Measurements from ENCODE around the gene SLC22A14.
A peak's percentile ranks its signal among the peaks of the same experiment; 100 is the strongest.

SLC22A14 gene

GRCh38 chr3:38360345-38360744, 78.3 kb downstream of the SLC22A14 start:
- DNase-seq (no peak), ATAC-seq (no peak)
- no peaks in the 10 kb centered on the region for H3K9me3 Mint-ChIP-seq
- H3K4me1 Mint-ChIP-seq, result no peaks in the 10 kb centered on the region
- H3K27me3 Mint-ChIP-seq, result no peaks in the 10 kb centered on the region
- no peak overlapping the region for H3K27ac Mint-ChIP-seq
- peaks cover 14% of the 10 kb centered on the region for H3K36me3 Mint-ChIP-seq (ENCODE audit: low read depth)
- no peak overlapping the region for H3K4me3 Mint-ChIP-seq

DNA sequence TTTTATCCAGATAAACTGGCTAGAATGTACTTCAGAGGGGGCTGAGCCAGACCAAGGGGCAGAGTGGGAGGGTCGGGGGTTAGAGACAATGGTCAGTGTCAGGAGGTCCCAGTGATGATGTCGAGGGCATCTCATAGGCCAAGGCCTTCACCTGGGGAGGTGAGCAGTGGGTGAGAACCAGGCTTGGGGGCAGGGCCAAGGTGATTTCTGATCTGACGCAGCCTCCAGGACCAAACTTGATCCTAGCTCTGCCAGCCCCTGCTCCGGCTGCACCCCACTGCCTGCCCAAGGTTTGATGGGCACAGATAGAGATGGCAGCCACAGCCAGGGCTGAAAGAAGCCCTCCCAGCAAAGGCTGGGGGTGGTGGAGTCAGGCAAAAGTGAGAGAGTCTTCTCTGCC, 79.4 kb downstream of the SLC22A14 start:
- Mint-ChIP-seq H3K4me3 (no peak overlapping the region), H3K27me3 (no peaks in the 10 kb centered on the region), H3K36me3 (ENCODE audit: low read depth) (peaks cover 14% of the 10 kb centered on the region), H3K4me1 (no peaks in the 10 kb centered on the region), H3K27ac (no peak overlapping the region), H3K9me3 (no peaks in the 10 kb centered on the region)
- ATAC-seq (peak; percentile 10), DNase-seq (no peak)

GRCh38 chr3:38362825-38363224, 80.7 kb downstream of the SLC22A14 start:
- H3K9me3 Mint-ChIP-seq, result no peaks in the 10 kb centered on the region
- no peak overlapping the region for H3K4me3 Mint-ChIP-seq
- DNase-seq (no peak), ATAC-seq (no peak)
- no peak overlapping the region for H3K27ac Mint-ChIP-seq
- no peaks in the 10 kb centered on the region for H3K4me1 Mint-ChIP-seq
- H3K27me3 Mint-ChIP-seq, result no peaks in the 10 kb centered on the region
- H3K36me3 Mint-ChIP-seq (ENCODE audit: low read depth), result peaks cover 13% of the 10 kb centered on the region

DNA sequence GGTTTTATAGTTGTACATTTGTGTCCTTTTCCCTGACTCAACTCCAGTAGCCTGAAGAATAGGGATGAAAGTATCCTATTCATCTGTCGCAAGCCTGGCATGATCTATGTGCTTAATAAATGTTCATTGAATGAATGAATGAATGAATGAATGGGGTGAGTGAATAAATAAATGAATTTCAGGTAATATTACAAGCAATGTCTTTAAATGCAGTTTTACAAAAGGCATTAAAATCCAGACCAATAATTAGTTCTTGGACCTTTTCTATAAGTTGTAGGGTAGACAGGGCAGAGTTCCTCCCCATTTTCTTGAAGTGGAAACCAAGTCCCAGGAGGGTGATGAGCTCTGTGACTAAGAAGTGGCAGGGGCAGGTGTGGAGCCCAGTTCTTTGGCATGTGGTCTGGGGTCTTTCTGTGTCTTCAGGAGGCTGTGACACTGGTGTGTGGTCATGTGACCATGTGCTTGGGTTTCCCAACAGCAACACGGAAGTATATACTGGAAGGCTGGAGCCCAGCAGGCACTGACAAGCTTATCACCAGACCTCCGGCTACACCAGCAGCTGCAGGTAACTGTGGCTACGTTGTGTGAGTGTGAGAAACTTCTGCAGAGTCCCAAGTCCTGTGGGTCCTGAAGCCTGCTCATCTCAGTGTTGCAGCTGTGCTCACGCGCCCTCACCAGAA, 82.8 kb downstream of the SLC22A14 start:
- no peak overlapping the region for H3K4me3 Mint-ChIP-seq
- ATAC-seq (no peak), DNase-seq (no peak)
- H3K27ac Mint-ChIP-seq, result no peak overlapping the region
- peaks cover 20% of the 10 kb centered on the region for H3K36me3 Mint-ChIP-seq (ENCODE audit: low read depth)
- H3K4me1 Mint-ChIP-seq, result no peaks in the 10 kb centered on the region
- H3K9me3 Mint-ChIP-seq, result no peaks in the 10 kb centered on the region
- no peaks in the 10 kb centered on the region for H3K27me3 Mint-ChIP-seq

- Mint-ChIP-seq H3K4me3 (no peak overlapping the region), H3K36me3 (ENCODE audit: low read depth) (peaks cover 20% of the 10 kb centered on the region), H3K27ac (no peak overlapping the region), H3K9me3 (no peaks in the 10 kb centered on the region), H3K27me3 (no peaks in the 10 kb centered on the region), H3K4me1 (no peaks in the 10 kb centered on the region)
- DNase-seq (no peak), ATAC-seq (no peak)
These were observed 83.5 kb downstream of the SLC22A14 start for GRCh38 chr3:38365469-38366062.

GRCh38 chr3:38366082-38366481, 84.0 kb downstream of the SLC22A14 start:
- ATAC-seq (no peak), DNase-seq (no peak)
- Mint-ChIP-seq H3K27ac (no peak overlapping the region), H3K9me3 (no peaks in the 10 kb centered on the region), H3K4me1 (no peaks in the 10 kb centered on the region), H3K36me3 (ENCODE audit: low read depth) (peaks cover 23% of the 10 kb centered on the region), H3K4me3 (no peak overlapping the region), H3K27me3 (no peaks in the 10 kb centered on the region)

DNA sequence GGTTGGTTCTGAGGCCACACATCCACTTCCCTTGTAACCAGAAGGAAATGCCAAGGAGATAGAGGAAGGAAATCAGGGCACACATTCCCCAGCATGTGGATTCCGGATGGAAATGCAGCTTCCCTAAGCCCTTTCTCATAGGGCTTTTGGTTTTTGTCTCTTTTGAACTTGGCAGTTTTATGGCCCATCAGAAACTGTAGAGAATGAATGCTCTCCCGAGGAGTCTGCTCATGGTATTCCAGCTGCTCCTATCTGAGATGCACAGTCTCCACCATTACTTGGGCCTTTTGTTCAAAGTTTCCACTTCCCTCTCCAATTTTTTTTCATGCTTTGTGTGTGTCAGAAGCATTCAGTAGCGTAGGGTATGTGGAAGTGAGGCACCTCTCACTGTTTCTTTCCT, 85.7 kb downstream of the SLC22A14 start:
- H3K9me3 Mint-ChIP-seq, result no peaks in the 10 kb centered on the region
- DNase-seq, result no peak
- H3K27ac Mint-ChIP-seq, result no peak overlapping the region
- no peaks in the 10 kb centered on the region for H3K4me1 Mint-ChIP-seq
- peaks cover 27% of the 10 kb centered on the region for H3K36me3 Mint-ChIP-seq (ENCODE audit: low read depth)
- ATAC-seq, result no peak
- H3K27me3 Mint-ChIP-seq, result peaks cover under 1% of the 10 kb centered on the region
- H3K4me3 Mint-ChIP-seq, result no peak overlapping the region

Measured in activated naive CD8-positive, alpha-beta T cell treated with anti-CD3 and anti-CD28 coated beads, Interleukin-2, amount 50 U/mL, for 24 hours (primary cell).